COLO668 (cell line): ENCODE data around the gene CCZ1.
A peak's percentile ranks its signal among the peaks of the same experiment; 100 is the strongest.
"Not testable (repeated sequence)": the region's sequence is repeated elsewhere in the genome, so short reads cannot be mapped to it uniquely, and the experiment has no call there.

Source experiments
- DNase-seq: peaks from one replicate; lab custom pipeline; 2025; ENCODE audit not compliant: unreplicated experiment; lab: John Stamatoyannopoulos, UW

Gene CCZ1

GRCh38 chr7:5898480-5899224 is at the start of gene CCZ1:
Gene CCZ1, plus strand, starts transcription at chr7:5898733. Its CDS starts 67 bp downstream, at chr7:5898800.
- peak; percentile 71 for DNase-seq

DNA sequence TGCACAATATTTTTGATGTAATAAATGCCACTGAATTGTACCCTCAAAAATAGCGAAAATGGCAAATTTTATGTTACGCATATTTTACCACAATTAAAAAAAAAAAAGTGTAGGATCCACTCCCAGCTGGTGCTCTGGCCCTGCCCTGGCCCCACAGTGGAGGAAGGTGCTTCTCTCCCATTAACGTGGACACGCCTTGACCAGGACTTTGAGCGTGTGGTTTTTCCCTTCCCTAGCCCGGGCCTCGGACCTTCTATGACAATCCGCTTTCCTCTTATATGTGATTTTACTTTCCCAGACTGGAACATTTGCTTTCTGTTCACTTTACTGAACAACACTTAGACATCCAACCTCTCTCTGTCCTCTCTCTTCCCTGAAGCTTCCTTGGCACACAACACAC is 47.6 kb upstream of the CCZ1 start:
- DNase-seq = no peak

DNA sequence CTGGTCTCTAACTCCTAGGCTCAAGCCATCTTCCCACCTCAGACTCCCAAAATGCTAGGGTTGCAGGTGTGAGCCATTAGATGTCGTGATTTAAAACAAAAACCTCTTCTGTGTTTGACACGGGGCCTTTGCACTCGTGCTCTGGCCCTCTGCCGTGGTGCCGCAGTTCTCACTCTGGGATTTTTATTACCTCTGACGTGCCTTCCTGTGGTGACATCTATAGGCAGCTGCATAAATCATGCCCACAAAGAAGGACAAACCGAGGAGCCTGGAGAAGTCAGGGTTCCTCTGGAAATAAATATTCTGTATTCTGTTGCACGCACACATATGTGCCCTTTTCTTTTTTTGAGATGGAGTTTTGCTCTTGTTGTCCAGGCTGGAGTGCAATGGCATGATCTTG is 43.8 kb upstream of the CCZ1 start:
- peak; percentile 23 for DNase-seq

DNA sequence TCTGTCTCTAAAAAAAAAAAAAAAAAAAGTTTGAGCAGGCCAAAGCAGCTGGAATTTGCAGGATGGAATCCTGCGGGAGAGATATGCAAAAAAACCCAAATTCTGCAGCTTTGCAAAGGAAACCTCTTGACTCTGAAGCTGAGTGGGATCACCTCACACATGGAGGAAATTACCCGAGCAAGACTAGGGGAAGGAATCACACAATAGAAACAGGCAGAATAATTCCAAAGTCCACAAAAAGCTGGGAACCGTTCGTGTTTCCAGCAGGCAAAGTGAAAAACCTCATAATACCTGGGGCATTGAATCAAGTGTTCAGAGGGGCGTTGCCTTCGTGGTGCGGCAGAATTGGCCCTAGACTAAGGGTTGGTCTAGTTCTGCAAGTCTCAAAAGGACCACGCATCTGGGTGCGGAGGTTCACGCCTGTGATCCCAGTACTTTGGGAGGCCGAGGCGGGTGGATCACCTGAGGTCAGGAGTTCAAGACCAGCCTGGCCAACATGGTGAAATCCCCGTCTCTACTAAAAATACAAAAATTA is 41.4 kb upstream of the CCZ1 start:
- DNase-seq = not testable (repeated sequence)

- not testable (repeated sequence) for DNase-seq
These were observed 40.0 kb upstream of the CCZ1 start for GRCh38 chr7:5858494-5858893.

- DNase-seq = not testable (repeated sequence)
These were observed 37.3 kb upstream of the CCZ1 start for GRCh38 chr7:5861281-5861680.

GRCh38 chr7:5862753-5863366 is 35.7 kb upstream of the CCZ1 start:
- DNase-seq = not testable (repeated sequence)

DNA sequence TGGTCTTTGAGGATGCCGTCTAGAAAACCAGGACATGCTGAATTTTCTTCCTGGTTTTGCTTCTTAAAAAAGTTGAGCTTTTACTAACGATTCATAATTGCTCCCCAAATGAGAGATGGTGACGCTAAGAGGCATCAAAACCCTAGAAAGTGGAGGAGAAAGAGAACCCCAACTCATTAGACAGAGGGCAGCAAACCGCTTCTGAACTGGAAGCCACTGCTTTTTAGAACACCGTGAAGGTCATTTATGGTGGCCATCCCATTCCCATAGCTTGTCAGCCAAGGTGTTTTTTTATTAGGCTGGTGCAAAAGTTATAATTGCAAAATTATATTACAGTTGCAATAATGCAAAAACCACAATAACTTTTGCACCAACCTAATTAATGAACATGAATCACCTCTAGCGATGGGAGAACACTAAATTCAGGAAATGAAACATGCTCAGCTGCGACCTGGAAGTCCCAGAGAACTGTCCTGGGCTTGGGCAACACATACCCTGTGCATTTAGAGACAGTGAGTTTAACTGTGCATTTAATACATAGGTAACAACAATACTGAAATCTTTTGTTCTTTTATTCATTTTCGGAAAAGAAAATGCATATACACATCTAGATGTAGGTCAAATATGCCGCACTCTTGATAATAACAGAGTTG is 33.1 kb upstream of the CCZ1 start:
- not testable (repeated sequence) for DNase-seq

GRCh38 chr7:5867060-5867459 is 31.5 kb upstream of the CCZ1 start:
- no peak for DNase-seq

DNA sequence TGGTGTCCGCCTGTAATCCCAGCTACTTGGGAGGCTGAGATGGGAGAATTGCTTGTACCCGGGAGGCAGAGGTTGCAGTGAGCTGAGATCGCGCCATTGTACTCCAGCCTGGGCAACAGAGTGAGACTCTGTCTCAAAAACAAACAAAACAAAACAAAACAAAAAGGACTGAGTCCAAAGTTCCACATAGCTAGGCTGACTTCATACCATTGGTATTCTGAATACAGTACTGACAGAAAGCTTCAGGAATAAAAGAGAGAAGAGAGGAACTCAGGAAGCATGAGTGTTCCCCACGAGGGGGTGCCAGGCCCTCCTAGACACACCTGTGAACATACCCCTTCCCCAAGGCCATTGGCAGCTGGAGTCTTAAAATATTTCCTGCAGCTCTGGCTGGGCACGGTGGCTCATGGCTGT is 29.6 kb upstream of the CCZ1 start:
- not testable (repeated sequence) for DNase-seq

GRCh38 chr7:5869691-5870090 is 28.8 kb upstream of the CCZ1 start:
- DNase-seq = no peak

DNA sequence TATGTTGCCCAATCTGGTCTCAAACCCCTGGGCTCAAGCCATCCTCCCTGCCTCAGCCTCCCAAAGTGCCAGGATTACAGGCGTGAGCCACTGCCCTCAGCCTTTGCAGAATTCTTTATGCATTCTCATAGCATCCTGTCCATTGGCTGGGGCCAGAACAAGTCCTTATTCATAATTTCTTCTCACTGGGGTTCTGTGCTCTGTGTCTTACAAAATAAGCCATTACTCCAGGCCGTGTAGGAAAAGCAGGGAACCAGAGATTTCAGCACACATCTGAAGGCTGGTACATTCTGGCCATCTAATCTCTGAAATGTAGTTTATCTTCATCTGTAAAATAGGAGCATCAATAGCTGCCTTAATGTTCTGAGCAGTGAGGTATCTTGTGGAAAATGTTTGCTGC is 28.2 kb upstream of the CCZ1 start:
- no peak for DNase-seq

DNA sequence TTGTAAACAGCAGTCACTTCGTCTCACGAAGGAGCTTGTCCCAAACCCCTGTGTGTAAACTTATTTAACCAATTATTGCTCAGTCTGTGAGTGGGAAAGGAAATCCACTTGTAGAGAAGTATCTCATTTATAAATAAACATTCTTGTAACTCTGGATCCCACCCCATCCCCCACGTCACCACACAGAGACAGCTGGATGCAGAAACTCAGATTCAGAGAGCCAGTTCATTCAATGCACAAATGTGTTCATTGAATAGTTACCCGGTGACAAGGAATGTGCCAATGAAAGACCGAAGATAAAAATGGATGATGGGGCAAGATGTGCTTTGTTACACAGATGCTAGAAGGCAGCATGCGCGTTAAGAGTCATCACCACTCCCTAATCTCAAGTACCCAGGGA is 26.2 kb upstream of the CCZ1 start:
- no peak for DNase-seq

DNA sequence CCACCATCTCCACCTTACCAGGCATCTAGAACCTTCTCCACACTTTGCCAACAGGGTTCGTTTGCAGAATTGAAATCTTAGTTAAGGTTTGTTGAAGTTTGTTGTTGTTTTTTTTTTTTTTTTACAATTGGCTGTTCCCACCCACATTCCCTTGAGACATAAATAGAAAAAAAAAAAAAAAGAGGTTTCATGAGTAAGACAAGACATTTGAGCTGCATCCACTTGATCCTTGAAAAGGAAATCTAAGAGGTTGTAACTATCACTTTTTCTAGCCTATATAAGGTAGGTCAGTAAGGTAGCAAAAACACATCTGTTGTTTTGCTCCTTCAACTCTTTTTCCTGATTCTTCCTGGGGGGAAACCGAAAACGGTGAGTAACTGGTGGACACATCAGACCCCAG is 18.9 kb upstream of the CCZ1 start:
- not testable (repeated sequence) for DNase-seq

- DNase-seq = not testable (repeated sequence)
These were observed 18.4 kb upstream of the CCZ1 start for GRCh38 chr7:5880106-5880505.

GRCh38 chr7:5884431-5884830 is 14.1 kb upstream of the CCZ1 start:
- not testable (repeated sequence) for DNase-seq

GRCh38 chr7:5888021-5888420 is 10.5 kb upstream of the CCZ1 start:
- DNase-seq = not testable (repeated sequence)

DNA sequence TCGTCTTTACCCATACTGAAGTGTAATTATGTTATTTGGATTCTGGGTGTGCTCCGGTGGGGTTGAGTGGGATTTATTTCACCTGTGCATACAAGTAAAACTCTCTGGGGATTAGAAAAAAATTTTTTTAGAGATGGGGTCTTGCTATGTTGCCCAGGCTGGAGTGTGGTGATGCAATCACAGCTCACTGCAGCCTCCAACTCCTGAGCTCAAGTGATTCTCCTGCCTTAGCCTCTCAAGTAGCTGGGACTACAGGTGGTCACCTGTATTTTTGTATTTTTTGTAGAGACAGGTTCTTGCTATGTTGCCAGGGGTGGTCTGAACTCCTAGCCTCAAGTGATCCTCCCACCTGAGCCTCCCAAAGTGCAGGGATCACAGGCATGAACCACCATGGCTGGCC is 8.3 kb upstream of the CCZ1 start:
- not testable (repeated sequence) for DNase-seq

- no peak for DNase-seq
These were observed 6.0 kb upstream of the CCZ1 start for GRCh38 chr7:5892498-5892897.

DNA sequence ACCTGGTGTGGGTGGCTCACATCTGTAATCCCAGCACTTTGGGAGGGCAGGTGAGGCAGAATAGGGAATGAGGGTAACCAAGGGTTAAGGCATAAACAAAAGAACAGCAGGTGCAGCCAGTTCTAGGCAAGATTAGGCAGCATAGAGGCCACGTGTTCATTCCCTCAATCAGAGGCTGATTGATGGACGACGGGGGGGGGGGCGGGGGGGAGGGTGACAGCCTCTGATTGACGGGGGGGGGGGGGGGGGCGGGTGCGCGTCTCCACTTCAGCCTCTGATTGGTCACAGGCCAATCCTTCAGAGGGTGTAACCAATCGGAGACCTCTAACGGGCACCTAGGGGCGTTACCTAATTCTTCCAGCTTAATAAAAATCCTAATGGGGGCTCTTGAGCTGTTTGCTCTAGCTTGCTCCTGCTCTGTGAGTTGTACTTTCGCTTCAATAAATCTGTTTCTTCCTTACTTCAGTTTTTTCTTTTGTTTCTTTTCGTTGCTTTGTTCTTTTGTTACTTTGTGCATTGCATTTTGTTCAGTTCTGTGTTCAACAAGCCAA is 1.1 kb upstream of the CCZ1 start:
- DNase-seq = peak; percentile 48

DNA sequence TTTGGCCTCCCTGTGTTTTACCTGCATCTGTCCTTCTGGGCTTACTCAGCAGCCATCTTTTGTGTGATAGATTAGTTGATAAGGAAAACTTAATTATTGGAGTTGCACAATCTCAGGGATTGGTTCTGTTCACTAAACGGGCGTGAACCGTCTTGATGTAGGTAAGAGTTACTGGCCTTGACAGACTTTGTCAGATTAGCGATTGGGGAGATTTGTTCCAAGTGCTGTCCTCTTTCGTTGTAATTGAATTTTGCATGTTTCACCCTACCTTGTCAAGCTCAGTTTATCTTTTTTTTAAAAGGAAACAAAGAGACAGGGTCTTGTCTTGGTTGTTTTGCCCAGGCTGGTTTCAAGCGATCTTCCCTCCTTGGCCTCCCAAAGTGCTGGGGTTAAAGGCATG is 4.5 kb downstream of the CCZ1 start:
- not testable (repeated sequence) for DNase-seq
